NB4 (cell line): ENCODE data around the gene MX1.
"Not testable (repeated sequence)": the region's sequence is repeated elsewhere in the genome, so short reads cannot be mapped to it uniquely, and the experiment has no call there.

ENCODE experiments used
- MYC ChIP-seq: IDR thresholded peaks from 2 replicates; pipeline ENCODE4 v1.6.1; 2011; ENCODE audit warnings: low read depth, low read length
- POLR2A ChIP-seq: IDR thresholded peaks from 2 replicates; pipeline ENCODE4 v1.6.1; 2011; ENCODE audit warnings: mild to moderate bottlenecking; ENCODE audit not compliant: insufficient read length; ENCODE audit errors: extremely low read depth
- TF ChIP-seq, protein P1 (sequence below): IDR thresholded peaks from 2 replicates; pipeline ENCODE4 v1.6.1; 2011; ENCODE audit warnings: low read depth, low read length
- TF ChIP-seq, protein P2 (sequence below): IDR thresholded peaks from one replicate; pipeline ENCODE4 v1.5.1; 2012; ENCODE audit warnings: low read depth, low read length

DNA sequence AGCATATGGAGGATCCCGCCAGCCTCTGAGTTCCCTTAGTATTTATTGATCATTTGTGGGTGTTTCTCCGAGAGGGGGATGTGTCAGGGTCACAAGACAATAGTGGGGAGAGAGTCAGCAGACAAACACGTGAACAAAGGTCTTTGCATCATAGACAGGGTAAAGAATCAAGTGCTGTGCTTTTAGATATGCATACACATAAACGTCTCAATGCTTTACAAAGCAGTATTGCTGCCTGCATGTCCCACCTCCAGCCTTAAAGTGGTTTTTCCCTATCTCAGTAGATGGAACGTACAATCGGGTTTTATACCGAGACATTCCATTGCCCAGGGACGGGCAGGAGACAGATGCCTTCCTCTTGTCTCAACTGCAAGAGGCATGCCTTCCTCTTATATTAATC, 5.0 kb upstream of the MX1 start:
- TF ChIP-seq, protein P1, sequence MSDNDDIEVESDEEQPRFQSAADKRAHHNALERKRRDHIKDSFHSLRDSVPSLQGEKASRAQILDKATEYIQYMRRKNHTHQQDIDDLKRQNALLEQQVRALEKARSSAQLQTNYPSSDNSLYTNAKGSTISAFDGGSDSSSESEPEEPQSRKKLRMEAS, result not testable (repeated sequence)
- not testable (repeated sequence) for TF ChIP-seq MYC, POLR2A
- TF ChIP-seq, protein P2, sequence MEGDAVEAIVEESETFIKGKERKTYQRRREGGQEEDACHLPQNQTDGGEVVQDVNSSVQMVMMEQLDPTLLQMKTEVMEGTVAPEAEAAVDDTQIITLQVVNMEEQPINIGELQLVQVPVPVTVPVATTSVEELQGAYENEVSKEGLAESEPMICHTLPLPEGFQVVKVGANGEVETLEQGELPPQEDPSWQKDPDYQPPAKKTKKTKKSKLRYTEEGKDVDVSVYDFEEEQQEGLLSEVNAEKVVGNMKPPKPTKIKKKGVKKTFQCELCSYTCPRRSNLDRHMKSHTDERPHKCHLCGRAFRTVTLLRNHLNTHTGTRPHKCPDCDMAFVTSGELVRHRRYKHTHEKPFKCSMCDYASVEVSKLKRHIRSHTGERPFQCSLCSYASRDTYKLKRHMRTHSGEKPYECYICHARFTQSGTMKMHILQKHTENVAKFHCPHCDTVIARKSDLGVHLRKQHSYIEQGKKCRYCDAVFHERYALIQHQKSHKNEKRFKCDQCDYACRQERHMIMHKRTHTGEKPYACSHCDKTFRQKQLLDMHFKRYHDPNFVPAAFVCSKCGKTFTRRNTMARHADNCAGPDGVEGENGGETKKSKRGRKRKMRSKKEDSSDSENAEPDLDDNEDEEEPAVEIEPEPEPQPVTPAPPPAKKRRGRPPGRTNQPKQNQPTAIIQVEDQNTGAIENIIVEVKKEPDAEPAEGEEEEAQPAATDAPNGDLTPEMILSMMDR, result not testable (repeated sequence)
